Measurements from ENCODE around the gene CIDEA. TPM values are rescaled to one million over a fixed set of nuclear protein-coding genes. Genes with fewer than 3 reads are reported as not detected.

The CIDEA gene
- polyA plus RNA-seq, 4 donors, result not detected

- no peak for DNase-seq (ENCODE audit: low read depth in 4 of 4, low spot score in 2 of 4)
Observed at GRCh38 chr18:12295389-12296086, 41.4 kb downstream of the CIDEA start.

- DNase-seq (ENCODE audit: low read depth in 4 of 4, low spot score in 2 of 4), result no peak
Observed at GRCh38 chr18:12296087-12296403, 41.9 kb downstream of the CIDEA start.

GRCh38 chr18:12296457-12296856 lies 42.3 kb downstream of the CIDEA start:
- no peak for DNase-seq (ENCODE audit: low read depth in 4 of 4, low spot score in 2 of 4)

GRCh38 chr18:12299862-12300261 lies 45.7 kb downstream of the CIDEA start:
- DNase-seq (ENCODE audit: low read depth in 4 of 4, low spot score in 2 of 4), result no peak

GRCh38 chr18:12301263-12302005 lies 47.3 kb downstream of the CIDEA start:
- no peak for DNase-seq (ENCODE audit: low read depth in 4 of 4, low spot score in 2 of 4)

GRCh38 chr18:12302391-12303147 lies 48.4 kb downstream of the CIDEA start:
- no peak for DNase-seq (ENCODE audit: low read depth in 4 of 4, low spot score in 2 of 4)

- no peak for DNase-seq (ENCODE audit: low read depth in 4 of 4, low spot score in 2 of 4)
Observed at GRCh38 chr18:12304351-12305210, 50.4 kb downstream of the CIDEA start.

- DNase-seq (ENCODE audit: low read depth in 4 of 4, low spot score in 2 of 4), result no peak
Observed at GRCh38 chr18:12305211-12305610, 51.0 kb downstream of the CIDEA start.

GRCh38 chr18:12305930-12306629 lies 51.9 kb downstream of the CIDEA start:
- DNase-seq (ENCODE audit: low read depth in 4 of 4, low spot score in 2 of 4), result no peak

- no peak for DNase-seq (ENCODE audit: low read depth in 4 of 4, low spot score in 2 of 4)
Observed at GRCh38 chr18:12306752-12307700, 52.9 kb downstream of the CIDEA start.

- no peak for DNase-seq (ENCODE audit: low read depth in 4 of 4, low spot score in 2 of 4)
Observed at GRCh38 chr18:12307701-12308385, 53.7 kb downstream of the CIDEA start, which contains the start of gene TUBB6. TUBB6 (plus strand) TSS chr18:12308241; CDS start chr18:12308293, 52 bp downstream.

GRCh38 chr18:12308386-12309100 lies 54.4 kb downstream of the CIDEA start:
- DNase-seq (ENCODE audit: low read depth in 4 of 4, low spot score in 2 of 4), result no peak

GRCh38 chr18:12309683-12310198 lies 55.6 kb downstream of the CIDEA start:
- no peak for DNase-seq (ENCODE audit: low read depth in 4 of 4, low spot score in 2 of 4)

GRCh38 chr18:12310762-12311161 lies 56.6 kb downstream of the CIDEA start:
- no peak for DNase-seq (ENCODE audit: low read depth in 4 of 4, low spot score in 2 of 4)

GRCh38 chr18:12312976-12313375 lies 58.8 kb downstream of the CIDEA start:
- no peak for DNase-seq (ENCODE audit: low read depth in 4 of 4, low spot score in 2 of 4)

GRCh38 chr18:12313530-12314245 lies 59.5 kb downstream of the CIDEA start:
- no peak for DNase-seq (ENCODE audit: low read depth in 4 of 4, low spot score in 2 of 4)
